Measurements from ENCODE around the gene MTCL1. TPM values are rescaled to one million over a fixed set of nuclear protein-coding genes. Genes with fewer than 3 reads are reported as not detected.

Gene MTCL1
- total and polyA plus RNA-seq, 2 of the 8 experiments (the other 6 are each of a cell fraction or from before 2014, with no cell fraction given): 16.6 to 60.8 TPM

DNA sequence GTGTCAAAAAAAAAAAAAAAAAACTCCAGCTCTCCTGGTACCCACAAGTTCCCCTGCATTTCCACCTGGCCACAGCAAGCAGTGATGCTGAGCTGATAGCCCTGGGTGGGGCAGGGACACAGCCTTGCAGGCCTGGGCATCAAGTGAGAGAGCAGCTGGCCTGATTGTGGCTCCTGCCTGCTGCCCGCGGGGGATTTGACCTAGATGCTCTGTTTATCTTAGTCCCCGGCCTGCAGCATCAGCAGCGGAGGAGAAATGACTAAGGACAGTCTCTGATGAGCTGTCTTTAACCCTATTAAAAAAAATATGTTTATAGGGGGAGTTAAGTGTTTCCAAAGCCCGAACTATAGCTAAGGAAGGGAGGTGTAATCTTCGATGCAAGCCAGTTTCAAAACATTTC is 102.6 kb downstream of the MTCL1 start (continued):
- no peak for TF ChIP-seq CHD1 (IDR thresholded peaks at IDR 0.05; ENCODE audit: low read depth, low read length)
- TF ChIP-seq JUN (IDR thresholded peaks at IDR 0.05; ENCODE audit: low read depth, low read length): no peak
- no peak for TF ChIP-seq TCF12 (IDR thresholded peaks at IDR 0.05; ENCODE audit: low read depth, low read length)
- TF ChIP-seq RBBP5 (IDR thresholded peaks at IDR 0.05; ENCODE audit: borderline replicate concordance, low read depth, low read length): no peak
- TF ChIP-seq POLR2AphosphoS5 (IDR thresholded peaks at IDR 0.05; ENCODE audit: low read depth, low read length): no peak
- TF ChIP-seq YY1 (IDR thresholded peaks at IDR 0.05; ENCODE audit: low read depth, low read length): no peak
